KMS-11 (cell line): ENCODE results near the gene DISP2.

Source experiments
- H2AFZ ChIP-seq: fragments of 200-600 bp; sonication (generic); 2 replicates; pipeline ENCODE4 v1.6.1; 2016; ENCODE audit warnings: antibody characterized with exemption, mixed run types, low read depth
- H3K27ac ChIP-seq: fragments of 200-600 bp; sonication (generic); 2 replicates; pipeline ENCODE4 v1.6.1; 2016; ENCODE audit warnings: mild to moderate bottlenecking, mixed run types
- H3K27me3 ChIP-seq: fragments of 200-600 bp; sonication (generic); 2 replicates; pipeline ENCODE4 v1.6.1; 2017; ENCODE audit warnings: mild to moderate bottlenecking, low read depth, mixed run types, moderate library complexity; ENCODE audit not compliant: insufficient read depth
- H3K36me3 ChIP-seq: fragments of 200-600 bp; sonication (generic); 2 replicates; pipeline ENCODE4 v1.6.1; 2017; ENCODE audit warnings: mild to moderate bottlenecking, mixed run types; ENCODE audit not compliant: insufficient read depth
- H3K4me1 ChIP-seq: fragments of 200-600 bp; sonication (generic); 2 replicates; pipeline ENCODE4 v1.6.1; 2016; ENCODE audit warnings: mild to moderate bottlenecking, low read depth, mixed run types; ENCODE audit not compliant: poor library complexity, severe bottlenecking
- H3K4me2 ChIP-seq: fragments of 200-600 bp; sonication (generic); 2 replicates; pipeline ENCODE4 v1.7.0; 2016; ENCODE audit warnings: mild to moderate bottlenecking, mixed run types
- H3K4me3 ChIP-seq: fragments of 200-600 bp; sonication (generic); IDR thresholded peaks from 2 replicates; pipeline ENCODE4 v1.6.1; 2017; ENCODE audit warnings: low read depth, low read length, mixed read lengths; ENCODE audit not compliant: insufficient read depth
- H3K79me2 ChIP-seq: fragments of 200-600 bp; sonication (generic); 2 replicates; pipeline ENCODE4 v1.6.1; 2016; ENCODE audit warnings: low read depth, mixed run types; ENCODE audit not compliant: insufficient read depth
- H3K9ac ChIP-seq: fragments of 200-600 bp; sonication (generic); 2 replicates; pipeline ENCODE4 v1.6.1; 2016; ENCODE audit warnings: mild to moderate bottlenecking, mixed run types
- H4K20me1 ChIP-seq: fragments of 200-600 bp; sonication (generic); 2 replicates; pipeline ENCODE4 v1.6.1; 2016; ENCODE audit warnings: mild to moderate bottlenecking, mixed run types; ENCODE audit not compliant: insufficient read depth
- TF ChIP-seq, protein P1 (sequence below): fragments of 200-600 bp; sonication (generic); conservative IDR thresholded peaks from 2 replicates; pipeline ENCODE4 v1.6.1; 2017; ENCODE audit warnings: low read depth, mild to moderate bottlenecking, antibody characterized with exemption, low read length, moderate library complexity, mixed read lengths

DISP2 gene

DNA sequence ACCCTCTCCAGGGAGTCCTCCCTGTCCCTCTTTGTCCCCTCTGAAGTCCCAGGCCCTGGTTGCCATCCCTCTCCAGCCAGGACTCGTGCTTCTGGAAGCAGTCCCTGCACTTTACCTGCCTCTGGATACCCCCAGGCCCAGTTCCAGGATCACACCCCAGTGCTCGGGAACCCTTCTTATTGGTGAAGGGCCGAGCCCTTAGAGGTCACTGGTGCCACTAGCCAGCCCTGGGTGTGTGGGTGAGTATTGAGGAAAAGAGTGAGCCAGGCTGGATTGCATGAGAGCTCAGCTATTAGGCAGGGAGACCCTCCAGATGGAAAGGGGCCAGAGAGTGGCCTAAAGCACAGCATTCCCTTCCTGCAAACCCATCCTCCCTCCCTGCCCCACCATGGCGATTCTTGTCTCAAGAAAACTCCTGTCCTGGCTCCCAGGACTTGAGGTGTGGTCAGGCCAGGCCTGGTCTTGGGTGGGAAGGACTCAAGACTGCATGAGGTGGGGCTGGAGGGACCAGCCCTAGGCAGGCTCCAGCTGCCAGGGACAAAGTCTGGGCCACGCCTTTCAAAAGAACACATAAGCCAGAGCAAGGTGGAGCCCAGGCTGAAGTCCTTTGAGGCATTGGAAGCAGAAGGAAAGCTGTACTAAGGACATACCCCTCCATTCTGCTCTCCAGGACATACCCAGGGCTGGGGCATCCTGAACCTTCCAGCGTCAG, 12.0 kb upstream of the DISP2 start:
- TF ChIP-seq, protein P1, sequence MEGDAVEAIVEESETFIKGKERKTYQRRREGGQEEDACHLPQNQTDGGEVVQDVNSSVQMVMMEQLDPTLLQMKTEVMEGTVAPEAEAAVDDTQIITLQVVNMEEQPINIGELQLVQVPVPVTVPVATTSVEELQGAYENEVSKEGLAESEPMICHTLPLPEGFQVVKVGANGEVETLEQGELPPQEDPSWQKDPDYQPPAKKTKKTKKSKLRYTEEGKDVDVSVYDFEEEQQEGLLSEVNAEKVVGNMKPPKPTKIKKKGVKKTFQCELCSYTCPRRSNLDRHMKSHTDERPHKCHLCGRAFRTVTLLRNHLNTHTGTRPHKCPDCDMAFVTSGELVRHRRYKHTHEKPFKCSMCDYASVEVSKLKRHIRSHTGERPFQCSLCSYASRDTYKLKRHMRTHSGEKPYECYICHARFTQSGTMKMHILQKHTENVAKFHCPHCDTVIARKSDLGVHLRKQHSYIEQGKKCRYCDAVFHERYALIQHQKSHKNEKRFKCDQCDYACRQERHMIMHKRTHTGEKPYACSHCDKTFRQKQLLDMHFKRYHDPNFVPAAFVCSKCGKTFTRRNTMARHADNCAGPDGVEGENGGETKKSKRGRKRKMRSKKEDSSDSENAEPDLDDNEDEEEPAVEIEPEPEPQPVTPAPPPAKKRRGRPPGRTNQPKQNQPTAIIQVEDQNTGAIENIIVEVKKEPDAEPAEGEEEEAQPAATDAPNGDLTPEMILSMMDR = no peak
- H3K27ac ChIP-seq = no peak overlapping the region
- H2AFZ ChIP-seq = no peak overlapping the region
- no peaks in the 10 kb centered on the region for H4K20me1 ChIP-seq
- no peaks in the 10 kb centered on the region for H3K4me1 ChIP-seq
- no peak overlapping the region for H3K9ac ChIP-seq
- H3K36me3 ChIP-seq = no peaks in the 10 kb centered on the region
- H3K4me3 ChIP-seq = no peak overlapping the region
- no peak overlapping the region for H3K4me2 ChIP-seq
- H3K79me2 ChIP-seq = no peaks in the 10 kb centered on the region
- H3K27me3 ChIP-seq = no peaks in the 10 kb centered on the region

GRCh38 chr15:40346579-40347558, 11.2 kb upstream of the DISP2 start:
- H3K36me3 ChIP-seq = no peaks in the 10 kb centered on the region
- H3K27ac ChIP-seq = no peak overlapping the region
- H3K9ac ChIP-seq = no peak overlapping the region
- no peaks in the 10 kb centered on the region for H3K4me1 ChIP-seq
- no peak overlapping the region for H2AFZ ChIP-seq
- H3K4me2 ChIP-seq = no peak overlapping the region
- H4K20me1 ChIP-seq = no peaks in the 10 kb centered on the region
- TF ChIP-seq, protein P1 = no peak
- H3K4me3 ChIP-seq = no peak overlapping the region
- no peaks in the 10 kb centered on the region for H3K27me3 ChIP-seq
- H3K79me2 ChIP-seq = no peaks in the 10 kb centered on the region

GRCh38 chr15:40347559-40348473, 10.2 kb upstream of the DISP2 start:
- TF ChIP-seq, protein P1 = no peak
- Histone ChIP-seq H3K4me3 (no peak overlapping the region), H3K36me3 (no peaks in the 10 kb centered on the region), H2AFZ (no peak overlapping the region), H3K27me3 (no peaks in the 10 kb centered on the region), H3K9ac (no peak overlapping the region), H3K27ac (no peak overlapping the region), H3K4me1 (no peaks in the 10 kb centered on the region), H3K4me2 (no peak overlapping the region), H3K79me2 (no peaks in the 10 kb centered on the region), H4K20me1 (no peaks in the 10 kb centered on the region)

GRCh38 chr15:40348474-40348870, 9.5 kb upstream of the DISP2 start:
- Histone ChIP-seq H3K9ac (no peak overlapping the region), H3K4me1 (no peaks in the 10 kb centered on the region), H2AFZ (no peak overlapping the region), H4K20me1 (no peaks in the 10 kb centered on the region), H3K36me3 (no peaks in the 10 kb centered on the region), H3K4me3 (no peak overlapping the region), H3K79me2 (no peaks in the 10 kb centered on the region), H3K27me3 (no peaks in the 10 kb centered on the region), H3K4me2 (no peak overlapping the region), H3K27ac (no peak overlapping the region)
- TF ChIP-seq, protein P1 = no peak
